Caco-2 (cell line): ENCODE results near the gene DHRS1. TPM values are rescaled to one million over a fixed set of nuclear protein-coding genes. Genes with fewer than 3 reads are reported as not detected.
"Not testable (repeated sequence)": the region's sequence is repeated elsewhere in the genome, so short reads cannot be mapped to it uniquely, and the experiment has no call there.

ENCODE experiments used
- BruUV-seq: library from RNA; stranded (reverse); fragments of 400-500 nt; replicated peaks from 2 replicates; lab custom pipeline; 2021; lab: Mats Ljungman, UMichigan
- CTCF ChIA-PET: fragments of 300-600 bp; sonication (Branson Sonifier 250); formaldehyde crosslinking; loops from one replicate; lab custom pipeline; 2022; ENCODE audit warnings: antibody characterized with exemption; lab: Charles Lee
- POLR2A ChIA-PET: fragments of 300-600 bp; sonication (Branson Sonifier 250); formaldehyde crosslinking; loops from one replicate; lab custom pipeline; 2022; ENCODE audit warnings: antibody characterized with exemption; lab: Charles Lee
- DNase-seq, 2 experiments: peaks; one replicate each; pipeline versions ENCODE4 v3.0.0 to v3.0.0-alpha.2; 2020 to 2022
- H3K27me3 ChIP-seq: replicated peaks from 2 replicates; pipeline ENCODE4 v1.6.0; 2011; ENCODE audit warnings: low read length; ENCODE audit not compliant: control insufficient read depth, insufficient read depth
- H3K36me3 ChIP-seq: 2 replicates; pipeline ENCODE4 v1.5.1; 2011; ENCODE audit warnings: low read length; ENCODE audit not compliant: control insufficient read depth, insufficient read depth
- H3K4me1 ChIP-seq: fragments of 250-450 bp; sonication (Bioruptor Pico); 2 replicates; pipeline ENCODE4 v1.5.1; 2020; ENCODE audit warnings: mild to moderate bottlenecking
- H3K4me3 ChIP-seq: 2 replicates; pipeline ENCODE4 v1.5.1; 2011; ENCODE audit warnings: low read depth, mild to moderate bottlenecking, control low read depth, low read length
- H3K9me3 ChIP-seq: fragments of 250-450 bp; sonication (Bioruptor Pico); 2 replicates; pipeline ENCODE4 v1.5.1; 2020; ENCODE audit warnings: mild to moderate bottlenecking, moderate library complexity
- H3K27ac Mint-ChIP-seq: one replicate; pipeline ENCODE4 v1.8.0; 2022; ENCODE audit warnings: mixed read lengths; ENCODE audit not compliant: unreplicated experiment
- H3K27me3 Mint-ChIP-seq: one replicate; pipeline ENCODE4 v1.8.0; 2022; ENCODE audit warnings: mixed read lengths; ENCODE audit not compliant: insufficient read depth, unreplicated experiment
- H3K36me3 Mint-ChIP-seq: one replicate; pipeline ENCODE4 v1.8.0; 2022; ENCODE audit warnings: mild to moderate bottlenecking, mixed read lengths; ENCODE audit not compliant: insufficient read depth, unreplicated experiment
- H3K4me1 Mint-ChIP-seq: one replicate; pipeline ENCODE4 v1.8.0; 2022; ENCODE audit warnings: low read depth, mixed read lengths; ENCODE audit not compliant: unreplicated experiment
- H3K4me3 Mint-ChIP-seq: one replicate; pipeline ENCODE4 v1.8.0; 2022; ENCODE audit warnings: mild to moderate bottlenecking, moderate library complexity, mixed read lengths; ENCODE audit not compliant: unreplicated experiment
- H3K9me3 Mint-ChIP-seq: one replicate; pipeline ENCODE4 v1.8.0; 2022; ENCODE audit warnings: mixed read lengths; ENCODE audit not compliant: unreplicated experiment
- intact Hi-C: fragments of 100-400 bp; cut with micrococcal nuclease; formaldehyde crosslinking; loops from one replicate; pipeline ENCODE4 v1.10.0; 2022; ENCODE audit not compliant: unreplicated experiment
- total RNA-seq: library from RNA; stranded (reverse); gene quantifications from 2 replicates; pipeline ENCODE4 v1.2.3, GENCODE V29; 2022
- TF ChIP-seq, protein P1 (sequence below), 2 experiments: fragments of 200-600 bp in 1 of 2; IDR thresholded peaks; 1 replicate in 1 of 2; 2 replicates in 1 of 2; pipeline versions ENCODE4 v1.5.1 to v1.8.0; 2011 to 2022; ENCODE audit warnings: antibody characterized with exemption in 1 of 2, control low read depth in 1 of 2, inconsistent platforms in 1 of 2, low read depth in 1 of 2, low read length in 1 of 2, mild to moderate bottlenecking in 1 of 2, moderate library complexity in 1 of 2; ENCODE audit not compliant: insufficient read depth in 1 of 2, severe bottlenecking in 1 of 2, unreplicated experiment in 1 of 2

The DHRS1 gene
- total RNA-seq, 1 experiment from 2014 or later, result 18.1 TPM

DNA sequence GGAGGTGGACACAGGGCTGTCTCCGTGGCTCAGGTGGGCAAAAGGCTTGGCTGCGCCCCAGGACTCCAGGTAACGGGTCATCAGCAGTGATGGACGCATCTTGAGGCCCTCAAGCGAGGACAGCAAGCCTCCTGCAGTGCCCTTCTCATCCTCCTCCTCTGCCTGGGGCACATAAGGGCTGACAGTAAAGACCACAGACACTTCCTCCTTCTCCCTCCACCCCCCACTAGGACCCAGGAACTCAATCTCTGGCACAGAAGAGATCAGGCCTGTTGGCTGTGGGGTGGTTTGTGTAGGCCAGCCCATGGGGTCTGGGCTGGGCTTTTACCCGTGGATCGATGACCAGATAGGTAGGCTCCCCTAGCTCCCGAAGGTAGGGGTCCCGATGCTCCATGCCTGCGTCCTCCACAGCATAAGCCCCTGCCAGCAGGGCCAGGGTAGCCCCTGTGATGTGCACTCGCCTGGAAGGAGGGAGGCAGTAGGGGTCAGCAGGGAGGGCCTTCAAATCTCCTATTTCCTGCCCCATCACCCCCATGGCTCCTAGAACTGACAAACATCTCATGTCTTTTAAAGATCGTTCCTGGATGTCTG, 29.6 kb upstream of the DHRS1 start:
- no peaks in the 10 kb centered on the region for H3K9me3 Mint-ChIP-seq
- ChIA-PET CTCF (interaction anchor here (3.1 kb wide), 1 partner anchor 103 kb away, joined by 12 read pairs; no protein-coding TSS in a partner anchor), POLR2A (interaction anchor here (0.6 kb wide), 1 partner anchor 108 kb away, joined by 3 read pairs; no protein-coding TSS in a partner anchor)
- H3K27ac Mint-ChIP-seq, result no peak overlapping the region
- H3K4me1 Mint-ChIP-seq, result peaks cover 7% of the 10 kb centered on the region
- Histone ChIP-seq H3K9me3 (no peaks in the 10 kb centered on the region), H3K36me3 (no peaks in the 10 kb centered on the region), H3K4me1 (peaks cover 9% of the 10 kb centered on the region), H3K4me3 (no peak overlapping the region), H3K27me3 (no peaks in the 10 kb centered on the region; the same call in 1 of the 2 replicates)
- intact Hi-C loops, result no loop called here
- H3K4me3 Mint-ChIP-seq, result no peak overlapping the region
- H3K27me3 Mint-ChIP-seq, result no peaks in the 10 kb centered on the region
- H3K36me3 Mint-ChIP-seq, result peaks cover 7% of the 10 kb centered on the region
- TF ChIP-seq, protein P1, sequence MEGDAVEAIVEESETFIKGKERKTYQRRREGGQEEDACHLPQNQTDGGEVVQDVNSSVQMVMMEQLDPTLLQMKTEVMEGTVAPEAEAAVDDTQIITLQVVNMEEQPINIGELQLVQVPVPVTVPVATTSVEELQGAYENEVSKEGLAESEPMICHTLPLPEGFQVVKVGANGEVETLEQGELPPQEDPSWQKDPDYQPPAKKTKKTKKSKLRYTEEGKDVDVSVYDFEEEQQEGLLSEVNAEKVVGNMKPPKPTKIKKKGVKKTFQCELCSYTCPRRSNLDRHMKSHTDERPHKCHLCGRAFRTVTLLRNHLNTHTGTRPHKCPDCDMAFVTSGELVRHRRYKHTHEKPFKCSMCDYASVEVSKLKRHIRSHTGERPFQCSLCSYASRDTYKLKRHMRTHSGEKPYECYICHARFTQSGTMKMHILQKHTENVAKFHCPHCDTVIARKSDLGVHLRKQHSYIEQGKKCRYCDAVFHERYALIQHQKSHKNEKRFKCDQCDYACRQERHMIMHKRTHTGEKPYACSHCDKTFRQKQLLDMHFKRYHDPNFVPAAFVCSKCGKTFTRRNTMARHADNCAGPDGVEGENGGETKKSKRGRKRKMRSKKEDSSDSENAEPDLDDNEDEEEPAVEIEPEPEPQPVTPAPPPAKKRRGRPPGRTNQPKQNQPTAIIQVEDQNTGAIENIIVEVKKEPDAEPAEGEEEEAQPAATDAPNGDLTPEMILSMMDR (IDR thresholded peaks at IDR 0.05; ENCODE audit: insufficient read depth in 1 of 2, low read depth in 1 of 2, low read length in 1 of 2, severe bottlenecking in 1 of 2, unreplicated experiment in 1 of 2), result no peak
- no peak for DNase-seq
- BruUV-seq, result no TSS peak

GRCh38 chr14:24327914-24328313, 28.3 kb upstream of the DHRS1 start:
- peak; percentile 63 to 69 for DNase-seq
- H3K27ac Mint-ChIP-seq, H3K36me3 Mint-ChIP-seq, H3K27me3 ChIP-seq, H3K27me3 Mint-ChIP-seq, H3K4me1 Mint-ChIP-seq, H3K9me3 ChIP-seq, H3K9me3 Mint-ChIP-seq, H3K36me3 ChIP-seq, H3K4me1 ChIP-seq, POLR2A ChIA-PET, H3K4me3 ChIP-seq, H3K4me3 Mint-ChIP-seq, BruUV-seq: not testable (repeated sequence)
- intact Hi-C loops, result loop anchor here (1.0 kb wide), 2 partner anchors 103 to 108 kb away; no protein-coding TSS in a partner anchor
- CTCF ChIA-PET, result interaction anchor here (1.0 to 3.1 kb wide), 3 partner anchors 103 to 109 kb away, joined by 3 to 12 read pairs (median 3); no protein-coding TSS in a partner anchor
- TF ChIP-seq, protein P1 (IDR thresholded peaks at IDR 0.05; ENCODE audit: insufficient read depth in 1 of 2, low read depth in 1 of 2, low read length in 1 of 2, severe bottlenecking in 1 of 2, unreplicated experiment in 1 of 2), result peak in 1 of 2 experiments; percentile 67

GRCh38 chr14:24327303-24327702, 27.7 kb upstream of the DHRS1 start:
- Histone ChIP-seq H3K27me3 (no peaks in the 10 kb centered on the region; the same call in 1 of the 2 replicates), H3K4me1 (no peaks in the 10 kb centered on the region), H3K36me3 (no peaks in the 10 kb centered on the region), H3K4me3 (no peak overlapping the region), H3K9me3 (no peaks in the 10 kb centered on the region)
- DNase-seq, result no peak
- no peak overlapping the region for H3K4me3 Mint-ChIP-seq
- intact Hi-C loops, result no loop called here
- H3K27me3 Mint-ChIP-seq, result no peaks in the 10 kb centered on the region
- CTCF ChIA-PET, result interaction anchor here (0.6 to 3.1 kb wide), 4 partner anchors 103 to 769 kb away, joined by 3 to 12 read pairs (median 3); no protein-coding TSS in a partner anchor
- peaks cover 2% of the 10 kb centered on the region for H3K36me3 Mint-ChIP-seq
- H3K4me1 Mint-ChIP-seq, result peaks cover 5% of the 10 kb centered on the region
- TF ChIP-seq, protein P1 (IDR thresholded peaks at IDR 0.05; ENCODE audit: insufficient read depth in 1 of 2, low read depth in 1 of 2, low read length in 1 of 2, severe bottlenecking in 1 of 2, unreplicated experiment in 1 of 2), result no peak
- no peaks in the 10 kb centered on the region for H3K9me3 Mint-ChIP-seq
- BruUV-seq, result no TSS peak
- POLR2A ChIA-PET, result no interaction called here
- H3K27ac Mint-ChIP-seq, result no peak overlapping the region
